Fibroblast of lung (primary cell): ENCODE results near the gene GPSM1. TPM values are rescaled to one million over a fixed set of nuclear protein-coding genes. Genes with fewer than 3 reads are reported as not detected.

Experiments used
- DNase-seq, 2 donors: peaks; one replicate each; pipeline versions ENCODE4 v3.0.0 to v3.0.0-alpha.2; 2010; ENCODE audit warnings: low read depth in 2 of 2
- H2AFZ ChIP-seq: 2 replicates; pipeline ENCODE4 v1.5.1; 2012; ENCODE audit warnings: low read length, control low read depth, inconsistent platforms
- H3K27ac ChIP-seq: 2 replicates; pipeline ENCODE4 v1.5.1; 2011; ENCODE audit warnings: low read length, control low read depth; ENCODE audit not compliant: insufficient read depth
- H3K27me3 ChIP-seq: 2 replicates; pipeline ENCODE4 v1.5.1; 2011; ENCODE audit warnings: mild to moderate bottlenecking, low read length; ENCODE audit not compliant: control insufficient read depth, insufficient read depth
- H3K36me3 ChIP-seq: 2 replicates; pipeline ENCODE4 v1.5.1; 2011; ENCODE audit warnings: low read length; ENCODE audit not compliant: control insufficient read depth, insufficient read depth
- H3K4me1 ChIP-seq: 2 replicates; pipeline ENCODE4 v1.5.1; 2011; ENCODE audit warnings: low read length; ENCODE audit not compliant: control insufficient read depth, insufficient read depth; ENCODE audit errors: extremely low read depth
- H3K4me2 ChIP-seq: 2 replicates; pipeline ENCODE4 v1.5.1; 2011; ENCODE audit warnings: low read length, control low read depth; ENCODE audit not compliant: insufficient read depth; ENCODE audit errors: extremely low read depth
- H3K4me3 ChIP-seq, 4 experiments: fragments of 200-600 bp in 1 of 4; sonication (generic) in 1 of 4; replicated peaks in 1 of 4; 2 replicates each; pipeline ENCODE4 v1.5.1; 2011 to 2016; ENCODE audit warnings: low read length in 4 of 4, low read depth in 3 of 4, mild to moderate bottlenecking in 3 of 4, control low read depth in 2 of 4, inconsistent platforms in 1 of 4, mixed read lengths in 1 of 4; ENCODE audit not compliant: insufficient read depth in 1 of 4; ENCODE audit errors: control extremely low read depth in 1 of 4
- H3K79me2 ChIP-seq: 2 replicates; pipeline ENCODE4 v1.5.1; 2012; ENCODE audit warnings: mild to moderate bottlenecking, low read length, inconsistent platforms; ENCODE audit not compliant: control insufficient read depth, insufficient read depth
- H3K9ac ChIP-seq: 2 replicates; pipeline ENCODE4 v1.5.1; 2011; ENCODE audit warnings: mild to moderate bottlenecking, low read length, control low read depth; ENCODE audit not compliant: insufficient read depth
- H3K9me3 ChIP-seq: 2 replicates; pipeline ENCODE4 v1.5.1; 2012; ENCODE audit warnings: low read depth, low read length; ENCODE audit not compliant: control insufficient read depth, insufficient read depth
- H4K20me1 ChIP-seq: 2 replicates; pipeline ENCODE4 v1.5.1; 2011; ENCODE audit warnings: low read length; ENCODE audit not compliant: control insufficient read depth, insufficient read depth; ENCODE audit errors: extremely low read depth
- CTCF ChIP-seq, 2 donors: IDR thresholded peaks in 1 of 2; conservative IDR thresholded peaks in 1 of 2; 1 replicate in 1 of 2; 2 replicates in 1 of 2; pipeline ENCODE4 v1.5.1; 2011 to 2012; ENCODE audit warnings: low read length in 2 of 2, control low read depth in 1 of 2, inconsistent platforms in 1 of 2, low read depth in 1 of 2, mild to moderate bottlenecking in 1 of 2
- EZH2 ChIP-seq: IDR thresholded peaks from 2 replicates; pipeline ENCODE4 v1.5.1; 2012; ENCODE audit warnings: low read length, control low read depth, mild to moderate bottlenecking; ENCODE audit errors: missing control alignments
- polyA plus RNA-seq, 2 donors: library from polyadenylated mRNA; depleted of rRNA in 1 of 2; stranded (reverse) in 1 of 2; unstranded in 1 of 2; fragments of >200 nt; gene quantifications; 2 replicates each; pipeline ENCODE4 v1.2.1, GENCODE V29; 2011 to 2012; ENCODE audit warnings: missing spikeins in 1 of 2
- total RNA-seq: library from RNA; depleted of rRNA; stranded (reverse); fragments of >200 nt; gene quantifications from 2 replicates; pipeline ENCODE4 v1.2.1, GENCODE V29; 2014

Gene GPSM1
- total and polyA plus RNA-seq, 2 donors (not counting 1 experiment from before 2014, with no cell fraction given): 15.8 to 60.3 TPM

DNA sequence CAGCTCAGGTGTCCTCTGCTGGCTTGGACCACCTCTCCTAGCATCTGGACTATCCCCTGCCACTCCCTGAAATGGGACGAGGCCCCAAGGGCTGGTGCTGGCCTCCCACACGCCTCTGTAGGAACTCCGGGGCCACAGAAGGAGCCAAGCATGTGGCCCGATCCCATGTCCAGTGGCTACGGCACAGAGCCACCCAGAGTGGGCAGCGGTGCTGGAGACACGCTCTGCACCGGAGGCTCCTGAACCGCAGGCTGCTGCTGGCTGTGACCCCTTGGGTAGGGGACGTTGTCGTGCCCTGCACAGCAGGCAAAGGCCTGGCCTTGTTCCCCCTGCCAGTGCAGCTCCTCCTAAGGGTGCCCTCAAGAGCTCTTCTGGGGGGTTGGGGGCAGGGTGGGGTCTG is 52.6 kb downstream of the GPSM1 start:
- no peak for DNase-seq
- Histone ChIP-seq H3K4me3 (no peak overlapping the region), H3K27me3 (no peaks in the 10 kb centered on the region), H3K27ac (no peak overlapping the region), H3K9me3 (no peaks in the 10 kb centered on the region), H3K79me2 (no peaks in the 10 kb centered on the region), H3K9ac (no peak overlapping the region), H3K4me2 (no peak overlapping the region), H2AFZ (no peak overlapping the region), H3K4me1 (no peaks in the 10 kb centered on the region), H3K36me3 (peaks cover 30% of the 10 kb centered on the region), H4K20me1 (no peaks in the 10 kb centered on the region)
- no peak for TF ChIP-seq CTCF (conservative IDR thresholded peaks at IDR 0.05 in 1 of 2, IDR thresholded peaks at IDR 0.05 in 1 of 2; ENCODE audit: low read depth in 1 of 2, low read length in 2 of 2)
- TF ChIP-seq EZH2: no peak

DNA sequence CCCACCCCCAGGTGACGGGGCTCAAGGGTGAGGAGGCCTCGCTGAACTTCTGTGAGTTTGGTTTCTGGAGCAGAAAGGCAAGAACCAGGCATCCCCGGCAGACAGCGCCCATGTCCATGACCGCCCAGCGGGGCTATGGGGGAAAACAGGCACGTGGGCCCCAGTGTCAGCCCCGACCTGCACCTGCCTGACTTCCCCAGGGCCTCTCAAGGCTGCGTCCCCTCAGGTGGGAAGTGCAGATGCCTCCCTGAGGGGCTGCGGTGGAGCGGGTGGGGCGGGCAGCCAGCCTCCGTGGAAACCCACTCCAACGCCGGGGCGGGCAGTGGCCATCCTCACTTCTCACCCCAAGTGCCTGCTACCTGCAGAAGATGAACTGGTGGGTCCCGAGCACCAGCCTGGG is 53.0 kb downstream of the GPSM1 start:
- Histone ChIP-seq H4K20me1 (no peaks in the 10 kb centered on the region), H2AFZ (no peak overlapping the region), H3K9me3 (no peaks in the 10 kb centered on the region), H3K79me2 (no peaks in the 10 kb centered on the region), H3K4me1 (no peaks in the 10 kb centered on the region), H3K27me3 (no peaks in the 10 kb centered on the region), H3K27ac (no peak overlapping the region), H3K4me2 (no peak overlapping the region), H3K4me3 (no peak overlapping the region), H3K36me3 (peaks cover 30% of the 10 kb centered on the region), H3K9ac (no peak overlapping the region)
- DNase-seq: no peak
- no peak for TF ChIP-seq EZH2
- no peak for TF ChIP-seq CTCF (conservative IDR thresholded peaks at IDR 0.05 in 1 of 2, IDR thresholded peaks at IDR 0.05 in 1 of 2; ENCODE audit: low read depth in 1 of 2, low read length in 2 of 2)

DNA sequence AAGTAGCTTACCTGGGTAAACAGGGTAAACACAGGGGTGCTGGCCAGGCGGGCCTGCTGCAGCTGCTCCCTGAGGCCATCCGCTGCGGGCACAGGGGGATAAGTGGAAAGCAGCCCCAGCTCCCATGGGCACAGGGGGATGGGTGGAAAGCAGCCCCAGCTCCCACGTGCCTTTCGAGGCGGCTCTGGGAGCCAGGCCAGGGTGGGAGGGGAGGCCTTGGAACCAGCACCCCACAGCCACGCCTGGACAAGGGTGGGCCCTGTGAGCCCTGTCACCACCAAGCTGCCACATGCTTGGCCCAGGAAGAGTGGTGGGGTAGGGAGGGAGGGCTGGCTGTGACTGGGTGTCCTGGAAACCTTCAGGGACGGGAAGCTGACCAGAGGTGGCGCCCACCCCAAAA is 54.0 kb downstream of the GPSM1 start:
- TF ChIP-seq EZH2: no peak
- TF ChIP-seq CTCF (conservative IDR thresholded peaks at IDR 0.05 in 1 of 2, IDR thresholded peaks at IDR 0.05 in 1 of 2; ENCODE audit: low read depth in 1 of 2, low read length in 2 of 2): no peak
- no peak overlapping the region for H3K4me2 ChIP-seq
- peaks cover 28% of the 10 kb centered on the region for H3K36me3 ChIP-seq
- H3K4me1 ChIP-seq: no peaks in the 10 kb centered on the region
- H3K9me3 ChIP-seq: no peaks in the 10 kb centered on the region
- H3K27me3 ChIP-seq: no peaks in the 10 kb centered on the region
- no peak overlapping the region for H3K9ac ChIP-seq
- H2AFZ ChIP-seq: no peak overlapping the region
- no peak overlapping the region for H3K27ac ChIP-seq
- no peaks in the 10 kb centered on the region for H3K79me2 ChIP-seq
- no peak overlapping the region for H3K4me3 ChIP-seq
- DNase-seq: no peak
- H4K20me1 ChIP-seq: no peaks in the 10 kb centered on the region
